Stimulated activated CD4-positive, alpha-beta T cell treated with anti-CD3 and anti-CD28 coated beads, TNF-alpha, amount 100 ng/mL, for 4 hours (primary cell): Measurements from ENCODE around the gene DPH6.
"Not testable (repeated sequence)": the region's sequence is repeated elsewhere in the genome, so short reads cannot be mapped to it uniquely, and the experiment has no call there.

Experiments
- DNase-seq, 3 experiments: peaks; one replicate each; pipeline ENCODE4 v3.0.0-alpha.2; 2020; ENCODE audit warnings: low read depth in 3 of 3

The DPH6 gene

GRCh38 chr15:35545824-35546510, at the start of gene DPH6:
Gene DPH6 (minus strand): TSS chr15:35546165. CDS start chr15:35546141, 24 bp downstream.
- DNase-seq, result peak; percentile 67 to 80 (median 76)

- no peak for DNase-seq
These were observed 49.7 kb upstream of the DPH6 start for GRCh38 chr15:35595656-35596055.

- DNase-seq, result not testable (repeated sequence)
These were observed 46.0 kb upstream of the DPH6 start for GRCh38 chr15:35591987-35592386.

GRCh38 chr15:35583863-35584528, 38.0 kb upstream of the DPH6 start:
- no peak for DNase-seq

- no peak for DNase-seq
These were observed 34.6 kb upstream of the DPH6 start for GRCh38 chr15:35580606-35581005.

GRCh38 chr15:35567392-35567791, 21.4 kb upstream of the DPH6 start:
- no peak for DNase-seq

GRCh38 chr15:35566991-35567390, 21.0 kb upstream of the DPH6 start:
- DNase-seq, result no peak

- no peak for DNase-seq
These were observed 19.9 kb upstream of the DPH6 start for GRCh38 chr15:35565901-35566300.

- no peak for DNase-seq
These were observed 16.7 kb upstream of the DPH6 start for GRCh38 chr15:35562641-35563040.

GRCh38 chr15:35561308-35561707, 15.3 kb upstream of the DPH6 start:
- DNase-seq, result no peak

- DNase-seq, result no peak
These were observed 14.9 kb upstream of the DPH6 start for GRCh38 chr15:35560870-35561269.

GRCh38 chr15:35560258-35560657, 14.3 kb upstream of the DPH6 start:
- DNase-seq, result no peak

GRCh38 chr15:35559683-35560082, 13.7 kb upstream of the DPH6 start:
- no peak for DNase-seq

GRCh38 chr15:35557544-35557943, 11.6 kb upstream of the DPH6 start:
- no peak for DNase-seq

GRCh38 chr15:35557012-35557411, 11.0 kb upstream of the DPH6 start:
- DNase-seq, result no peak

- DNase-seq, result no peak
These were observed 9.3 kb upstream of the DPH6 start for GRCh38 chr15:35555244-35555643.

GRCh38 chr15:35550957-35551356, 5.0 kb upstream of the DPH6 start:
- DNase-seq, result no peak

- DNase-seq, result no peak
These were observed 3.6 kb upstream of the DPH6 start for GRCh38 chr15:35549567-35549966.

GRCh38 chr15:35548435-35548834, 2.5 kb upstream of the DPH6 start:
- no peak for DNase-seq

- DNase-seq, result no peak
These were observed 1.9 kb upstream of the DPH6 start for GRCh38 chr15:35547775-35548364.

GRCh38 chr15:35546511-35547381, 781 bp upstream of the DPH6 start:
- peak in 1 of 3 experiments; percentile 6 for DNase-seq

- DNase-seq, result peak; percentile 1 to 23 (median 8)
These were observed 595 bp downstream of the DPH6 start for GRCh38 chr15:35545316-35545823.
